HG03460 (cell line): Measurements from ENCODE around the gene C10orf62.

Experiments
- ATAC-seq: cut with Tn5 transposase; IDR thresholded peaks from one replicate; pipeline ENCODE4 v1.9.1; 2021; ENCODE audit not compliant: unreplicated experiment

Gene C10orf62

DNA sequence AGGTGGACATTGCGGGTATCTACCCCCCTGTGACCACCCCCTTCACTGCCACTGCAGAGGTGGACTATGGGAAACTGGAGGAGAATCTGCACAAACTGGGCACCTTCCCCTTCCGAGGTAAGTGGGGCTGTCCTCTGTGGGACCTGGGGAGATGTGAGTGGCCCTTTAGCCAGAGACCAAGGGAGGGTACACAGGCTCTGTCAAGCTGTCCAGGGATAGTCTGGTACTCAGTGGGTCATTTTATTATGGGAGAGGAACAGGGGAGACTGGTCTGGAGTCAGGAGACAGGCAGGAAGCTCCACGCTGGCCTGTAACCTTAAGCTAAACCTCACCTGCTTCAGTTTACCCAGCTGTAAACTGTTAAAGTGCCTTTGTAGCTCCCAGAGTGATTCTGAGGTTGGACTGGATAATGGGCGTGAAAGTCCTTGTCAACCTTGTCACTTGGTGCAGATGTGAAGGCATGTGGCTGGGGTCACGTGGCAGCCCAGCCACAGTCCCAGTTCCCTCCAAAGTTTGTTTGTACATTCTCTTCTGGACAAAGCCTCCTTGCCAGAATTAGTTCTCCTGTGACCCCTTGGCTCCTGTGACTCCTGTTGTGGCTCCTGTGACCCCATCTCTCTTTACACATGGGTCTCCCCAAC lies 4.6 kb upstream of the C10orf62 start:
- no peak for ATAC-seq

DNA sequence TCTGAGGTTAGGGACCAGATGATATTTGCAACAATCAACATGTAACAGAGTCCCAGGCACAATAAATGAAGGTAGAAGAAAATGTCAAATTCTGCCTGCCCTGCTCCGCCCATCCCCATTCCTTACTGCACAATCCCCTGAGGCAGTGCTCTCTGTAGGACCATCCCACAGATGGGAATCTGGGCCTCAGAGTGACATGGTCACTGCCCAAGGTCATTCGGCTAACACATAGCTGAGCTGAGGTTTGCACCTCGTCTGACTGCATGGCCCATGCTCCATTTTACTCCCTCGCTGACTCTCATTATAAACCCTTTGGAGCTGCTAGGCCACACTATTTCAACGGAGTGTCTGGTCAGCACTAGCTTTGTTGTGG lies 4.1 kb upstream of the C10orf62 start:
- ATAC-seq = no peak

DNA sequence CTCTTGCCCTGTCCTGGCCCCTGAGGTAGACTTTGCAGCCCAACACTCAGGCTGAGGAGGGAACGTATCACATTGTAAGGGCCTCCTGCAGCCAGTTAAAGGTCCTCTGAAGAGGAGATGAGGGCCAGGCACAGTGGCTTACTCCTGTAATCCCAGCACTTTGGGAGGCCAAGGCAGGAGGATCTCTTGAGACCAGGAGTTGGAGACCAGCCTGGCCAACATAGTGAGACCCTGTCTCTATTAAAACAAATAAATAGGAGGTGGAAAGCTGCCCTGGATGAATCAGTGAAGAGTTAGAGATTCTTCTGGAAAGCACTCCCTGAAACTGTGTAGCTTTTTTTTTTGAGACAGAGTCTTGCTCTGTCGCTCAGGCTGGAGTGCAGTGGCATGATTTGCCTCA lies 2.3 kb upstream of the C10orf62 start:
- no peak for ATAC-seq

- no peak for ATAC-seq
Observed at GRCh38 chr10:97590082-97590747, 694 bp downstream of the C10orf62 start.

GRCh38 chr10:97590748-97591495 lies 1.4 kb downstream of the C10orf62 start:
- no peak for ATAC-seq

DNA sequence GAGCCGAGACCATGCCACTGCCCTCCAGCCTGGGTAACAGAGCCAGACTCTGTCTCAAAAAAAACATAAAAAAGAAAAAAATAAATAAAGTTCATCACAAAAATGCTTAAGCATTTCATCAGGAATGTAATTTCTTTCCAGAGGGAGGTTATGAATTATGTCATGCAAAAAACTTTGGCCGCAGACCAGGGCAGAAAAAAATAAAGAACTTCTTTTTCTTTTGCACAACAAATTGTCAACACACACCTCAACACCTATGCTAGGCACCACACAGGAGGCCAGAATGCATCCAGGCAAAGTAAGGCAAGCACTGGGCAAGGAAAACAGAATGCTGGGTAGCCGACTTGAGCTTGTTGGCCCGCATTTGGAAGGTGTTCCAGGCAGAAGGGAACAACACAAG lies 3.9 kb downstream of the C10orf62 start:
- ATAC-seq = no peak

DNA sequence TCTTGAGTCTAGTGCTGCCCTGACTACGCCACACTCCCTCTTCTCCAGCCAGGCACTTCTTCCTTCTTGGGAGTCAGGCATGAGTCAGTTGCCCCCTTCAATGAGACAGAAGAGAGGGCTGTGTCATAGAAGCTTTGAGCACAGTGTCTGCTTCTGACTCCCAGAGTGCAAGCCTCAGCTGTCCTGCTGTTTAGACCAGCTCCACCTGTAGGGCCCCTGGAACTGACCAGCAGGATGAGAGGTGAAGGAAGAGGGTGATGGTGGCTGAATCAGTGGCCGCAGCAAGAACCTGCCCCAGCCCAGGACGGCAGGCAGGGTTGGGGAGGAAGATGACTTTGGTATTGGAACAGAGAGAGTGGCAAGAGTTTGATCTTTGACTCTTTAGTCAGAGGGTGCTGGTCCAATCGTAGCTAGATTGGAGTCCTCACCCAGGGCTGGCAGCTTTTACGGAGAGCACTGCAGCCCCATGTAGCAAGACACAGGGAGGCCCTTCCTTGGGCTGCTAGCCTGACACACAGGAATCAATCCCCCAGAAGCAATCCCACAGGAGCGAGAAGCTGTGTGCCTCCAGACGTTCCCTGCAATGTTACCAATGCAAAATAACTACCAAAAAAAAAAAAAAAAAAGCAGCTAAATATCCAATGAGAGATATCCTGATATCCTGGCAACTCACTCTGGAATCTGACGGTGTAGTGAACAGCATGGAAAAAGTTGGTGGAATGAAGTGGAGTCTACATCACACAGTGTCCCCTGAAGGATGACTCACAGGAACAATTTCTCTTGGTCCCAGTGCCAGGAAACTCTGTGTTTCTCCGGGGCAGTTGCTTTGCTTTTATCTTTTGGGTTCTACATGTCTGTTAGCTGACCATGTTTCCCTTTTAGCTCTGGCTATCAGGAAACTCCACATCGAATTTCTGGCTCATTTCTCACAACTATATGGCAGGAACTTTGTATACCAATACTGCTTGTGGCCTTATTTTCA lies 6.9 kb downstream of the C10orf62 start:
- ATAC-seq = no peak

DNA sequence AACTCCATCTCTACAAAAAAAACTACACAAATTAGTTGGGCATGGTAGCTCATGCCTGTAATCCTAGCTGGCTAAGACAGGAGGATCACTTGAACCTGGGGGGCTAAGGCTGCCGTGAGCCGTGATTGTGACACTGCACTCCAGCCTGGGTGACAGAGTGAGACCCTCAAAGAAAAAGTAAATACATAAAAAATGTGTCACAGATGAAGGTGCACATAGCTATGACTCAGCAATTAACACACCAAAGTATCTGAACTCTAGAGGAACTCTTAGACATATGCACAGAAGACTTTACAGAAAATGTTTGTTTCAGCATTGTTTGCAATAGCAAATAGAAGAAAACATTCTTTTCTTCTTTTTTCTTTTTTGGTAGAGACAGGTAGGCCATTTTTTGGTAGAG lies 8.3 kb downstream of the C10orf62 start:
- no peak for ATAC-seq

- ATAC-seq = no peak
Observed at GRCh38 chr10:97598407-97599271, 9.1 kb downstream of the C10orf62 start.

- ATAC-seq = no peak
Observed at GRCh38 chr10:97599272-97599619, 9.7 kb downstream of the C10orf62 start.

DNA sequence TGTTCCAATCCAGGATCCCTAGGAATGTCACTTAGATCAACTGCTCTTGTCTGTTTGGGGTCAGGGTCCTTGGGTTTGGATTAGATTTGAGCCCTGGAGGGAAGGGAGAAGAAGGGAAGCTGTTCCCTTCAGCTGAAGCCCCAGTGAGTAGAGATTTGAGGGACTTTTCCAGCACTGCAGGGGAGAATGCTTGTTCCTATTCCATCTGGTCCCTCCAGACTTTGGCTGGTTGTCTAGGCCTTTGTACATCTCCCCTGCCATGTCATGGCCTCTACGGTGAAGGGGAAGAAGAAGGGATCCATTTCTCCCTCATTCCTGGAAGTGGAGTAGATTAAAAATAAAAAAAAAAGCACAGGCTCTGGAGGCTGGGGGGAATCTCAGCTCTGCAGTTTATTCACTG lies 11.1 kb downstream of the C10orf62 start:
- ATAC-seq = no peak

GRCh38 chr10:97601268-97602215 lies 12.0 kb downstream of the C10orf62 start:
- ATAC-seq = no peak

DNA sequence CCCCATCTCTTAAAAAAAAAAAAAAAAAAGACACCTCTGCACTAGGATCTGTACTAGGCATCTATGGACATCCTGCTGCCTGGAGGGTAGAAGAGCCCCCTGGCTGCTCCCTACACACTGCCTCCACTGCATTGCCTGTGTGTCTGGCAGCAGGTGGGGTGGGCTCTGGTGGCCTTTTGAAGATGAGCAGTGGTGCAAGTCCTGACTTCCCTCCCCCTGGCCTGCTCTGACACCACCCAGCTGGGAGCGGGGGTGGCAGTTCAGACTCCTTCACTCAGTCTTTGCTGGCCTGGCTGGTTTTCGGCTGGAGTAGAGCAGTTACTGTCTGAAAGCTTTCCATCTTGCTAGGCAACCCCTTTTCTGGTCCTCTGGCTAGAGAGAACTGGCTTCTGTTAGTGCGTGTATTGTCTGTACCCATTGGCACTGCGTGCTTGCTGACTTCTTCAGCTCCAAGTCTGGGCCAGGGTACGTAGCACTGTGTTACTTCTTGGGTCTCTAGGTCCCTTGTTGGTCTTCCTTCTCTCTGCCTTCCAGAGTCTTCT lies 17.6 kb downstream of the C10orf62 start:
- no peak for ATAC-seq

DNA sequence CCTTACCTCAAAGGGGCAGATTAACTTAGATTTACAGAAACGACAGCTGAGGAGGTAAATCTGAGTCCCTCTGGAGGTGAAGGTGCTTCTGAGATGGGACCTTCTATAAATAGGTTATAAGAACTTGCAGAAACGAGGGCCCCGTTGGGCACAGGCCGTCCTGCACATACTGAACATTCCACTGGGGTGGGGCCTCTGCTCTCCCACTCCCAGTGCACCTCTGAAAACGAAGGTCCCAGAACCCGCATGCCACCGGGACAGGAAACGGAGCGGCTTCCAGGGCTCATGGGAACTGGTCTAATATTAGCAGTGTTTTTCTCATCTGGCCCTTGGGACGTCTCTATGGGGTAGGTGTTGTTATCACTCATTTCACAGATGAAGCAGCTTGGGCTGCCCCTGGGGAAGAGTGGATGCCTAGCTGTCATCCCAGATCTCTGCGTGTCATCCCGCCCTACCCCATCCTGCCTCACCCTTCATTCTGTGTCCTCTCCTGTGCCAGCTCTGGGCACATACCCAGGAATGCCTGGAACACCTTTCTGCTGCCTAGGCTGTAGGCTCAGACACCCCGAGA lies 19.6 kb downstream of the C10orf62 start:
- no peak for ATAC-seq

DNA sequence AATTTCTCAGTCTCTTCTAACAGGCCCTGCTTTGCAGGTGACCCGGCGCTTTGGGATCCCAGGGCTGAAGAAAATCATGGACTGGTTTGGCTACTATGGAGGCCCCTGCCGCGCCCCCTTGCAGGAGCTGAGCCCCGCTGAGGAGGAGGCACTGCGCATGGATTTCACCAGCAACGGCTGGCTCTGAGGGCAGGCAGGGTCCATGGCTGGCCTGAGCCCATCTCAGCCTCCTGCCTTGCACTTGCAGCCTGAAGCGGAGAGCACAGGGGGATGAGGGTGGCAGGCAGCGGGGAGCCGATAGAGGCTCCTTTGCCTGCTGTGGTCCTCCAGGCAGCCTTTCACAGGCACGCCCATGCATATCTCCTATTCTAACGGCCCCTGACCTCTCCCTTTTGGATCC lies 22.0 kb downstream of the C10orf62 start:
- no peak for ATAC-seq

DNA sequence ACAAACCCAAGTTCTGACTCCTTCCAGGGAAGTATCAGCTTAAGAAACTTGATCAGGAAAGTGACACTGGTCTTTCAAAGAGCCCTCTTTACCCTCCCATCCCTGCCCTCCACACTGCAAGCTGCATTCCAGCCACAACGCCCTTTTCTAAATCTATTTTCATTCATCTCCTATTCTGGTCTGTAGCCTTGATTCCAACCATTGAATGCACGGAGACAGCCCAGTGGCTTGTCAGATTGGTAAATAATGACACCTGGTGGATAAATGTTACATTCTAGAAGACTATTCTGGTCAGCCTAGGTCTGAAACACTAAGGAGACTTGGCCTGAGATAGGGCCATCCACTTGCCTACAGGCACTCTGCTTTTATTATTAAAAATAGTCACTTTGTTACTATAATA lies 22.9 kb downstream of the C10orf62 start:
- no peak for ATAC-seq

GRCh38 chr10:97618285-97618684 lies 28.8 kb downstream of the C10orf62 start:
- ATAC-seq = no peak

DNA sequence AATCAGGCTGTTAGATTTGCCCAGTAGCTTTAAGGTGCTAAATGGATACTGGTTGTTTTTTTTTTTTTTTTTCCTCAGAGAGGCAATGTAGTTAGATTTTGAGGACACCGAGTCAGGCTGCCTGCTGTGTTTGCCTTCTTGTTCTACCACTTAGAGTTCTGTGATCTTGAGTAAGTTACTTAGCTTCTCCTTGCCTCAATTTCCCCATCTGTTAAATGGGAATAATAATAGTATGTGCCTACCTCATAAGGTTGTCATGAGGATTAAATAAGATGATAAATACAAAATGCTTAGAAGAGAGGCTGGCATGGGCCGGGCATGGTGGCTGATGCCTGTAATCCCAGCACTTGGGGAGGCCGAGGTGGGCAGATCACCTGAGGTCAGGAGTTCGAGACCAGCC lies 29.2 kb downstream of the C10orf62 start:
- no peak for ATAC-seq

GRCh38 chr10:97623277-97623676 lies 33.8 kb downstream of the C10orf62 start:
- ATAC-seq = no peak
